HG03159 (cell line): ENCODE results near the gene STAT6.

Experiments used
- ATAC-seq: cut with Tn5 transposase; IDR thresholded peaks from one replicate; pipeline ENCODE4 v1.9.1; 2021; ENCODE audit warnings: mild to moderate bottlenecking, moderate library complexity; ENCODE audit not compliant: unreplicated experiment

The STAT6 gene

GRCh38 chr12:57111031-57111734, at the start of gene STAT6:
TSS of gene STAT6 (minus strand) at chr12:57111362. CDS start at chr12:57108278, 3,084 bp downstream.
- peak; percentile 56 for ATAC-seq

DNA sequence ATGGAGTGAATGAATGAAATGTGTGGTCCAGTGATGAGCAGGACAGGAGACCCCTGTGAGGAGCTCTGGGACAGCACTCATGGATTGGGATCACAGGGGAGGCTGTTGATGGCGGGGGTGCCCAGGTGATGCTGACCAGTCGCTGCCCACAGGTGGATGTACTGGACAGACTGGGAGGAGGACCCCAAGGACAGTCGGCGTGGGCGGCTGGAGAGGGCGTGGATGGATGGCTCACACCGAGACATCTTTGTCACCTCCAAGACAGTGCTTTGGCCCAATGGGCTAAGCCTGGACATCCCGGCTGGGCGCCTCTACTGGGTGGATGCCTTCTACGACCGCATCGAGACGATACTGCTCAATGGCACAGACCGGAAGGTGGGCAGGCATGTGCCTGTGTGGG, 49.6 kb upstream of the STAT6 start:
- ATAC-seq, result no peak

GRCh38 chr12:57160040-57160439, 48.9 kb upstream of the STAT6 start:
- ATAC-seq, result no peak

GRCh38 chr12:57159311-57159710, 48.1 kb upstream of the STAT6 start:
- no peak for ATAC-seq

GRCh38 chr12:57158665-57159064, 47.5 kb upstream of the STAT6 start:
- ATAC-seq, result no peak

GRCh38 chr12:57158186-57158585, 47.0 kb upstream of the STAT6 start:
- no peak for ATAC-seq

DNA sequence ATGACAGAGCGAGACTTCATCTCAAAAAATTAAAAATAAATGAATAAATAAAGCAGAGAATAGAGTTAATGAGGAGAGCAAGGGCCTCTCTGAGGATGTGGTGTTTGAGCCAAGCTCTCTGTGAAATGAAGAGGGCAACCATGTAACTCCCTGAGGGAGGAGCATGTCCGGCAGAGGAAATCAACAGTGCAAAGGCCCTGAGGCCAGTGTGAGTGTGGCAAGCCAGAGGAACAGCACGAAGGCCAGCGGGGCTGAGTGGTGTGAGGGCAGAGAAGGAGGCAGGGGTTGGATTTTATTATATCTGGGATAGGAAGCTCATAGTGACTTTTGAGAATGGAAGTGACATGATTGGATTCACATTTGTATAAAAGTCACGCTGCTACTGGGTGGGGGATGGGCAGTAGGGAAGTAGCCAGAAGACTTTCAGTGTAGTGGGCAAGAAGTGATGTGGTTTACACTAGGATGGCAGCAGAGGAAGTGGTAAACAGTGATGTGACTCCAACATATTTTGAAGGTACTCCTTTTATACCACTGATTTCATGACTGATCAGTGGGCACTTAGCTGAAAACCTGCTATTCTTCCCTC, 46.5 kb upstream of the STAT6 start:
- ATAC-seq, result no peak

DNA sequence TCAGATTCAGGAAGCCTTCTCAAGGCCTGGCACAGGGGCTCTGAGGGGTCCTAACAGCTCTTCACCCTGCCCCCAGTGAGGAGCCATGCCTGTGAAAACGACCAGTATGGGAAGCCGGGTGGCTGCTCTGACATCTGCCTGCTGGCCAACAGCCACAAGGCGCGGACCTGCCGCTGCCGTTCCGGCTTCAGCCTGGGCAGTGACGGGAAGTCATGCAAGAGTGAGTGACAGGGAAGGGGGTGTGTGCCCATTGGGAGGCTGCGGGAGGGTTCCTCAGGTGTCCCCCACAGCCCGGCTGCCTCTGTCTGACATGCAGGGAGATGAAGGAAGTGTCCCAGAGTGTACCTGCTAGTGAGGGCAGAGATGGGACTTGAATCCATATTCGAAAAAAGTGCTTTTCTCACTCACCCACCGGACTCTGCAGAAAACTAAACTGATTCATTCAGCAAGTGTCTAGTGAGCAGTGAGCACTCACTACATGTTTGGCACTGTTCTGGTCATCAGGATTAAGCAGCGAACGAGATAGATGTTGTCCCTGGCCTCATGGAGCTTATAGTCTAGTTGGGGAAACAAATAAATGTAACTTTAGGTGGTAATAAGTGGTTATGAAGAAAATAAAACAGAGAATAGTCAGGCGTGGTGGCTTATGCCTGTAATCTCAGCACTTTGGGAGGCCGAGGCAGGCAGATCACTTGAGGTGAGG, 45.7 kb upstream of the STAT6 start:
- no peak for ATAC-seq

DNA sequence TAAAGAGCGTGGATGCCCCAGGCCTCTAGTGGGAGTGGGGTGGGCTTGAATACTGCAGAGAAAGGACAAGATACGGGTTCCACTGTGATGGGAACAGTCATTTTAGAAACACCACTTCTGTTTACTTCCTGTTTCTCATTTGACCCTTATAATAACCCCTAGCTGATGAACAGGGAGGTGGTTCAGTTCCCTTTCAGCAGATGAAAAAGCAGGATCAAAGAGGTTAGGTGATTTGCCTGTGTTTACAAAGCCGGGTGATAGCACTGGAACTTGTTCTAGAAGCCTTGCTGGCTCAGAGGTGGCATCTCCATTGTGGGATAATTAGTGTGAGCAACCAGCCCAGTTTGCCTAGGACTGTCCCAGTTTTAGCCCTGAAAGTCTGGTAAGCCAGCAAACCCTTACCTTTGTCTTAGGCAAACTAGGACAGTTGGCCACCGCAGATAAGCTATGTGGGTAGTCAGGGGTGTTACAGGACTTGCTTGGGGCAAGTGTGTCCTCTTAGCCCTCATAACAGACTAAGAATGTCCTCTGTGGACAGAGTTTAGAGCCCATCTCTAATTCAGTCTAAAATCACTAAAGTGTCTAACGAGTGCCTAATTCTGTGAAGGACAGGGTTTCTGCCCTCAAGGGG, 43.8 kb upstream of the STAT6 start:
- ATAC-seq, result no peak

- no peak for ATAC-seq
These were observed 42.9 kb upstream of the STAT6 start for GRCh38 chr12:57154076-57154475.

GRCh38 chr12:57153415-57153997, 42.3 kb upstream of the STAT6 start:
- ATAC-seq, result no peak

GRCh38 chr12:57152639-57153038, 41.5 kb upstream of the STAT6 start:
- ATAC-seq, result no peak

DNA sequence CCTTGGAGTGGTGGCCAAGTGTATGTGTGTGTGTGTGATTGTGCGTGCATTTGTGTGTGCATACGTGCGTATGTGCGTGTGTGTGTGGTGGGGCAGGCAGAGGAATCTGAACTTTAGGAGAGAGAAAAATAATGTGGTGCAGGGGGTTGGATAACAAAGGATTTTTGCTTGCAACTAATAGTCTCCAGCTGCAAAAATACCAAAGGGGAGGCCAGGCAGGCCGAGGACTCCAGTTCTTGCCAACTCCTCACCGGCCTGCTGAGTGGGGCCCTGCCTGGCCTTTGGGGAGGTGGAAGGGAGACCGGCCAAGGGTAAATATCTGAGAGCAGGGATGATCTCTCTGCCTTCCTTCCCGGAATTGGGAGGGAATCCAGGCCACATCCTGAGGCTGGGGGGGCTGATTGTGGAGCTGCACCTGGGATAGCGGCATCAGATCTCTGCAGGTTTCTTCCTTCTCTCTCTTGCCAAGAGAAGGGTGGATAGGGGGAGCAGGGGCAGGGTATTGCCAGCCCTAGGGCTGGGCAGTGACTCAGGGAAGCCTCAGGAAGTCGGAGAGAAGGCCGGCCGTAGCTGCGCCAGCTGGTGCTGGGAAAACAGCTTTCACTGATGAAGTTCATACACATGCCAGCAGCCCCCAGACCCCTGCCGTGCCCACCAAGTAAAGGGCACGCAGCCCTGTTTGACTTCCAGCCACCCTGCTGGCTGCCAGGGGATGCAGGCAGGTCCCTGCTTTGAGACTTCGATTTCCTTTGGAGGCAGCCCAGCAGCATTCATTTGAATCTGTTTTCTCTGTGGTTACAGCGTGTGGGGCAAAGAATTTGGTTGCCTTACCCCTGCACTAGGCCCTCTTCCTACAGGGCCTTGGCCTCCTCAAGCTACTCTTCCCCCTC, 40.8 kb upstream of the STAT6 start:
- ATAC-seq, result no peak

- no peak for ATAC-seq
These were observed 39.3 kb upstream of the STAT6 start for GRCh38 chr12:57150400-57151000.

GRCh38 chr12:57149245-57149900, 38.2 kb upstream of the STAT6 start:
- no peak for ATAC-seq

GRCh38 chr12:57148469-57149244, 37.5 kb upstream of the STAT6 start:
- ATAC-seq, result no peak

DNA sequence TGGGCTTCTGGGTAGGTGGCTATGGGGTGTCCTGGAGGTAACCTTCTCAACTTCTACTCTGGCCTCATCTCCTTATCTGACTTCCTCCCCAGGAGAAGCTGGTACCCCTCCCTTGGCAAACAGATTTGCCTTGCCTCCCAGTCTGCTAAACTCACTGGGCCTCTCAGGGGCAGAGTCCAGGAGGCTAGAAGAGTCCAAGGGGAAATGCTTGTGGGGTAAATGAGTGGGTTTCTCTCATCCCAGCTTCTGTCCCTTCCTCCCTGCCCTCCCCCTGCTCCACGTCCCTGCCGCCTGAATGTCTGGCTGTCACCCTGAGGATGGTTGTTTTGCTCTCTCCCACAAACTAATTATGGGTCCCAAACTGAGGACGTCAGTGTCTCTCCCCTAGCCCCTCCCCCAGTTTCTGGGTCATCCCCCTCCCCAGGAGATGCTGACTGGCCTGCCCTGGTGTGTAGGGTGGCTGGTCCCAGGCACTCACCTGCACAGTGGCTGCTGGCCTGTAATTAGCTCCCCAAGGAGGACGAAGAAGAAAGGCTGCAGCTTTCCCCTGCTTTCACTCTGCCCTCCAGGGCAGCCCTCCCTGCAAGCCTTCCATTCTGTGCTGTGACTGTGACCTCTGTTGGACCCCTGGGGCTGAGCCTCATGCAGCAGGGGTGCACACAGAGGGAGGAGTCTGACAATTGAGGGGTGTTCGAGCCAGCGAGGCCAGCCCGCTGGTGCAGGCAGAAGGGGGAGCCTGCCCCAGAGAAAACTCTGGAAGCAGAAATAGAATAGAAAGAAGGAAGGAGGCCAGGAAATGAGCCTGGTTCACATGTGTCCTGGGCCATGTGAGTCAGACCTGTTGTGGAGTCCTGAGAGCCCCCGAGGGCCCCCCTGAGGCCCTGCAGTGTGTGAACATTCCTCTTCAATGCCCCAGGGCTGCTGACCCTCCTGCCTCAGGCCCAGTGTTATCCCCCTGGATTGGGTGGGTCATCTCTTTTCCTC, 36.1 kb upstream of the STAT6 start, which contains the start of gene LRP1-AS:
Gene LRP1-AS, minus strand, starts transcription at position 659 of the 984 bp plus-strand sequence.
- no peak for ATAC-seq
